Nucleus accumbens (tissue), 56 donors: Measurements from ENCODE around the gene EPS8.
"Not testable (repeated sequence)": the region's sequence is repeated elsewhere in the genome, so short reads cannot be mapped to it uniquely, and the experiment has no call there.

Experiments
- DNase-seq, 56 donors: peaks; one replicate each; lab custom pipeline; 2025; lab: John Stamatoyannopoulos, UW

Gene EPS8

GRCh38 chr12:15767301-15767700, 21.9 kb downstream of the EPS8 start:
- no peak for DNase-seq

DNA sequence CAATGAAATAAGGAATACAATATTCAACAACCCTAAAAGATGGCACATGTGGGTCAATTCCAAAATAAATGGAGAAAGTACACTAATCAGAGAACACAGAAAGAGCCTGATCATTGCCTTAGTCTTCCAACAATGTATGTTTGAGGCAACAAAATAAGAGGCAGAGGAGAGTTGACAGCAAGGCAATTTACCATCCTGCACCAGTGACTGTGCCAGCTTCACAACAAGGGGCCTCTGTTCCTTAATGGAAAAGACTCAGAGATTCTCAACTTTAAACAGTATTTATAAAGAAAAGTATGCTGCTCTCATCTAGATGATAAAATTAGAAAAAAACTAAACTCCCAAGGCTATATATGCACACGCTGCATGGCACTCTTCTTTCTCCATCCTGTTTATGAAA, 25.9 kb downstream of the EPS8 start:
- peak in 6 of 56 donors; percentile 2 to 24 (median 4) for DNase-seq

GRCh38 chr12:15762162-15762561, 27.0 kb downstream of the EPS8 start:
- DNase-seq: not testable (repeated sequence)

DNA sequence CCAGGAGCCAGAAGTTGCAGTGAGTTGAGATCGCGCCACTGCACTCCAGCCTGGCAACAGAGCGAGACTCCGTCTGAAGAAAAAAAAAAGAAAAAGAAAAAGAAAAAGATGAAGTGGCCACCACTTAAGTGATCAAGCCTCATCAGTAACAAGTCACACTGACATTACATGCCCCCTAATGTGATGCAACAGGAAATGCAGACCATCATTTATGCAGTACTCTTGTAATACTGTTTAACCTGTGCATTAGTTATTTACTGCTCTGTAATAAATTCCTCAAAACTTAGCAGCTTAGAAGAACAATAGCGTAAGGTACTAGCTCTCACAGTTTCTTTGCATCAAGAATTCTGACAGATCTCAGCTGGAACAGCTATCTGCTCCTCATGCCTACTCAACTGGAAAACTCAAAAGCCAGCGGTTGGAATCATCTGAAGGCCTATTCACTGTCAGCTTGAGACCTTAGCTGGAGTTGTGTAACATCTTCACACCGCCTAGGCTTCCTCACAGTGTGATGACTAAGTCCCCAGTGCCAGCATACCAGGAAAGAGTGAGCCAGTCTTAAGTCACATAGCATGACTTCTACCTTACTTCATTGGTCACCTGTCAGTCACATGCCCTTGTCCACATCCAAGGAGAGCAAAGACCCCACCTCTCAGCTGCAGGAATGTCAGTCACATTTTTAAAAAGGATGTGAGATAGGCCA, 31.5 kb downstream of the EPS8 start:
- DNase-seq: no peak

- no peak for DNase-seq
These were observed 32.4 kb downstream of the EPS8 start for GRCh38 chr12:15756822-15757221.

DNA sequence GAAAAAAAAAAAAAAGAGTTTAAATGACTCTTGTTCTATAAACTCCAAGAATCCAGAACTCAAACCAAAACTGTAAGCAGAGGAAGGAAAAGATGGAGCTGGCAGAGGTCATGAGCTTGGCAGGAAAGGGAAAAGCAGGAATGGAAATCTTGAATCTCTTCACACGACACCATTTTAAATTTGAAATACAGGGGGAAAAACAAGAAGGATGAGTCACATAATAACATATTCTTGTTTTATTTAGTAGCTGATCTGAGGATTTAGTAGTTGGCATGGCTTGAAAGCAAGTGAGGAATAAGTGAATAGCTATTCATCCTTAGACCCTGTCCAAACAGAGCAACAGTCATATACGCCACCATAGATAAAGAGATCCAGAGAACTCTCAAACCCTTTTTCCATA, 35.0 kb downstream of the EPS8 start:
- no peak for DNase-seq

- no peak for DNase-seq
These were observed 36.4 kb downstream of the EPS8 start for GRCh38 chr12:15752785-15753184.

GRCh38 chr12:15751741-15752140, 37.4 kb downstream of the EPS8 start:
- no peak for DNase-seq

DNA sequence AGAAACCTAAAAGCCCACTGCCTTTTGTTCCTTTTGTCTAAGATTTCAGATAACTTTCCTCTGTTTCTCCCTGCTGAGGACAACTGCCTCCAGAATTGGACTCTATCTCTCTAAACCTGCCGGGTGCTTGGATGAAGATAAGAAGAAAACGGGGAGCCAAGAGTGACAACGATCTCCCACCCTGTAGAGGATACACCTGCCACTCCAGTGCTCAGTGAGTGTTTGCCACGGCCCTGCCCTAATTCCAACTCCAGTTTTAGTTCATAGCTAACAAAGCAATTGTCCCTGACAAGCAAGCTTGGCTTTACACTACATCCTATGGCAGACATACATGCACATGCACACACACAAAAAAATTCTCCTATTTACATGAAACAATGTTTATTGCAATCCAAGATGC, 39.3 kb downstream of the EPS8 start:
- no peak for DNase-seq

DNA sequence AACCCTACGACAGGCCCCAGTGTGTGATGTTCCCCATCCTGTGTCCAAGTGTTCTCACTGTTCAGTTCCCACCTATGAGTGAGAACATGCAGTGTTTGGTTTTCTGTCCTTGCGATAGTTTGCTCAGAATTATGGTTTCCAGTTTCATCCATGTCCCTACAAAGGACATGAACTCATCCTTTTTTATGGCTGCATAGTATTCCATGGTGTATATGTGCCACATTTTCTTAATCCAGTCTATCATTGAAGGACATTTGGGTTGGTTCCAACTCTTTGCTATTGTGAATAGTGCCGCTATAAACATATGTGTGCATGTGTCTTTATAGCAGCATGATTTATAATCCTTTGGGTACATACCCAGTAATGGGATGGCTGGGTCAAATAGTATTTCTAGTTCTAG, 47.3 kb downstream of the EPS8 start:
- DNase-seq: not testable (repeated sequence)

GRCh38 chr12:15741082-15741481, 48.1 kb downstream of the EPS8 start:
- no peak for DNase-seq

GRCh38 chr12:15740389-15740788, 48.8 kb downstream of the EPS8 start:
- not testable (repeated sequence) for DNase-seq

DNA sequence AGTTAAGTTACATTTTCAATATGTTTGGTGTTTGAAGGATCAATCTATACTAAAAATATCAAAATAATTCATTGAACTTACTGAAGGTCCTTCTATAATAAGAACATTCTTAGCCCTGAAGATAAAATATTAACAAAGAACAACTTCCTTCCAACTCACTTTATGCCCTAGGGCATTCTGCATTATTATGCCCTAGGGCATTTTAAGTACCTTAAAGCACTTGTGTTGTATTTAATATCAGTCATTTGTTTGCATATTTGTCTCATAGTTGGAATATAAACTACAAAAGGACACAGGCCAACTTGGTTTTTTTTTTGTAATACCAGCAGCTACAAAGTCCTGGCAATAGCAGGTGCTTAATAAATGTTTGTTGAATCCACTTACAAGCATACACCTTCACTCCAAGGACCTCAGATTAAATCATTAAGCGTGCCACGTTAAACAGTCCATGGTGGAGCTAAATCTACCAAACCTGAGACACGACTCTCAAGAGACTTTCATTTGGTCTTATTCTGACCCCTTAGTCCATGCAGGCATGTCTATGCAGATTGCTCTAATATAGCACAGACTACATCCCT, 50.7 kb downstream of the EPS8 start:
- DNase-seq: no peak

DNA sequence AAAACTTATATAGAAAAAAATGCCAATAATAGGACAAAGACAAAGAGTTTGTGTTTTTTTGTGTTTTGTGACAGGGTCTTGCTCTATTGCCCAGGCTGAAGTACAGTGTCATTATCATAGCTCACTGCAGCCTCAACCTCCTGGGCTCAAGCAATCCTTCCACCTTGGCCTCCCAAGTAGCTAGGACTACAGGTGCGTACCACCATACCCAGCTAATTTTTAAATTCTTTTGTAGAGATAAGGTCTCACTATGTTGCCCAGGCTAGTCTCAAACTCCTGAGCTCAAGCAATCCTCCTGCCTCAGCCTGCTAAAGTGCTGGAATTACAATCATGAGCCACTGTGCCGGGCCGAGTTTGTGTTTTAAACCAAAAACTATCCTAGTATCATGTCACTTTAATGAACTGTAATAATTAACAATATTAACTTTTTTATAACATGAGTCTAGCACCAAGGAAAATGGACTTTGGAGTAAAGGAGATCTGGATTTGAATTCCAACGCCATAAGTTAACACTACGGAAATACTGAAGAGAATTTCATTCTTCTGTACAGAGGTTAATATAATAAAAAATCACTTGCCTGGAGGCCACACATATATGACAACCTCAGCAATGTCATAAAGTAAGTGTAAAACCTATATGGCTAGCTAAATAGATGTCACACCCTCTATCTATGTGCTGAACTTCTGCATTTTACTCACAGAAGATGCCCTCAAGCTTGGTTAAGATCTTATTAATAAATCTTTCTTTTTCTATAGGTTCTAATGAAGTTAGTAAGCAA, 53.2 kb downstream of the EPS8 start:
- no peak for DNase-seq

DNA sequence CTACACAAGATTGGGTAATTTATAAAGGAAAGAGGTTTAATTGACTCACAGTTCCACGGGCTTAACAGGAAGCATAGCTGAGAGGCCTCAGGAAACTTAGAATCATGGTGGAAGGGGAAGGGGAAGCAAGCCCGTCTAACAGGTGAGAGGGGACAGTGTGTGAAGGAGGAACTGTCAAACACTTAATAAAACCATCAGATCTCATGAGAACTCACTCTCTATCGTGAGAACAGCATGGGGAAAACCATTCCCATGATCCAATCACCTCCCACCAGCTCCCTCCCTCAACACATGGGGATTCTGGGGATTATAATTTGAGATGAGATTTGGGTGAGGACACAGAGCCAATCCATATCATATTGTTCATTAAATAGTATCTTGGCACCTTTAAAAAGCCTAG, 56.1 kb downstream of the EPS8 start:
- DNase-seq: no peak

DNA sequence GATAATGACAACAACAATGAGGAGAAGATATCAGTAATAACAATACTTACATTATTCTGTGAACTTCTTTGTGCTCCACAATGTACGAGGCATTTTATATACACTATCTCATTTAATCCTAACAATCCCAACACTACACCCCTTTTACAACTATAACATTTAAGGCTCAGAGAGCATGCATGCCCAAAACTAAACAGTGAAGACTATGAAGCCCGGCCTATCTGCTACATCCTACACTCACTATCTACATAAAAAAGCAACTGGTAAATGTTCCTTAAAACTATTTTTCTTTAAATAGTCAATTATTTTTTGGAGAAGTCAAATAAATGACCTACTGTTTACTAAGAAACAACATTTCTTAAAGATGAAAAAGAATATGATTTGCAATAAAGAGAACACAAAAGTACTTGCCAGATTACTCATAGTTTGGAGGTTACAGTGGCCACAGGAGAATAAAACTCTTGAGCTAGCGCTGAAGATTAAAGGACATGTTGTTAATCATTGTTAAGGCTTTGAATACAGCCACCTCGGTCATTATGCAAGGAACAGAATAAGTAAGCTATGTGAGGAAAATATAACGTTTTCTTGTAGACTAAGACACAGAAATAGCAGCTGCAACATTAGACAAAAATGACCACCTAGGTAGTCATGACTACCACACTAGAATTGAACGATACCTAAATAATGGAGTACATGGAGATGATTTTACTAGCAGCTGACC, 56.7 kb downstream of the EPS8 start:
- DNase-seq: no peak

GRCh38 chr12:15731940-15732339, 57.2 kb downstream of the EPS8 start:
- DNase-seq: no peak

DNA sequence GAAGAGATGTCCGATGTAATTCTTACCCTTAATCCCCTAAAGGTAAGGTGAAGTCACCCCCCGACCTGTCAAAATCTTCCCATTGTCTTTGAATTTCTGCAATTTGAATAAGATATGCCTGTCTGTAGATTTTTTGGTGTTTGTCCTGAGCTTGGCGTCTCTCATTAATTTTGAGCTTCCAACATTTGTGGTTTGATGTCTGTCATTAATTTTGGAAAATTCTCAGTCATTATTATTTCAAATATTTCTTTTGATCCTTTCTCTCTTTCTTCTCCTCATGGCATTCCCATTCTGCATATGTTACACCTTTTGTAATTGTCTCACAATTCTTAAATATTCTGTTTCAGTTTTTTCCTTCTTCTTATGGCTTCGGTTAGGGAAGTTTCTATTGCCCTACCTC, 60.1 kb downstream of the EPS8 start:
- no peak for DNase-seq

DNA sequence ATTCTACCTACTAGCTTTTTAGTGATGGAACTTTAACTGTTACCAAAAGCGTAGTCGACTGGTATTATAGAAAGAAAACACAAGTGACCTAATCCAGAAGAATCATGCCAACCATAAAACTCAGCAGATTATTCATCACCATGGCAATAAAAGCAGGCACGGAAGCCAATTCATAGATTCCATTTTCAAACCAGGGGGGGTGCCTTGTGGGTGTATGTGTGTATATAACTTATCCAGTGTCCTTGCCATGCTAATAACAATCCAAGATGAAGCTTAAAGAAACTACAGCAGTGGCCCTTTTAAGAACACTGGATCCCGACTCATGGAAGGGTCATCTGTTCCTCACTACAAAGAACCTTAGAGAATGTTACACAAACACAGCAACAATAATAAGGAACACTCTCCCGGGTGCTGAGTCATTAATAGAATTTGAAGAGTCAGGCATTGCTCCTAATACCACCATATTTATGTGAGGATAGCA, 61.0 kb downstream of the EPS8 start:
- DNase-seq: peak in 1 of 56 donors; percentile 11

- DNase-seq: no peak
These were observed 62.4 kb downstream of the EPS8 start for GRCh38 chr12:15726878-15727150.
